Hepatocyte (in vitro differentiated cells): ENCODE measurements around the gene DNAAF8. TPM values are rescaled to one million over a fixed set of nuclear protein-coding genes. Genes with fewer than 3 reads are reported as not detected.

ENCODE experiments used
- DNase-seq: peaks from one replicate; pipeline ENCODE4 v3.0.0-alpha.2; 2016; ENCODE audit warnings: low spot score
- H2AFZ ChIP-seq: fragments of 200-600 bp; sonication (generic); 2 replicates; pipeline ENCODE4 v1.6.0; 2016; ENCODE audit warnings: antibody characterized with exemption, mild to moderate bottlenecking
- H3K27ac ChIP-seq: fragments of 200-600 bp; sonication (generic); 2 replicates; pipeline ENCODE4 v1.5.1; 2016; ENCODE audit warnings: mild to moderate bottlenecking
- H3K27me3 ChIP-seq: fragments of 200-600 bp; sonication (generic); 2 replicates; pipeline ENCODE4 v1.6.1; 2016
- H3K36me3 ChIP-seq: fragments of 200-600 bp; sonication (generic); replicated peaks from 2 replicates; pipeline ENCODE4 v1.5.1; 2016; ENCODE audit warnings: low read depth; ENCODE audit not compliant: insufficient read depth
- H3K4me1 ChIP-seq: fragments of 200-600 bp; sonication (generic); 2 replicates; pipeline ENCODE4 v1.5.1; 2016; ENCODE audit warnings: mild to moderate bottlenecking, moderate library complexity; ENCODE audit not compliant: insufficient read depth
- H3K4me2 ChIP-seq: fragments of 200-600 bp; sonication (generic); 2 replicates; pipeline ENCODE4 v1.6.0; 2016
- H3K4me3 ChIP-seq: fragments of 200-600 bp; sonication (generic); 2 replicates; pipeline ENCODE4 v1.5.1; 2016; ENCODE audit warnings: mild to moderate bottlenecking
- H3K79me2 ChIP-seq: fragments of 200-600 bp; sonication (generic); 2 replicates; pipeline ENCODE4 v1.6.0; 2017; ENCODE audit warnings: mild to moderate bottlenecking
- H3K9me2 ChIP-seq: fragments of 200-600 bp; sonication (generic); replicated peaks from 2 replicates; pipeline ENCODE4 v1.6.0; 2017; ENCODE audit warnings: mild to moderate bottlenecking; ENCODE audit not compliant: insufficient read depth
- H3K9me3 ChIP-seq: fragments of 200-600 bp; sonication (generic); 2 replicates; pipeline ENCODE4 v1.5.1; 2016; ENCODE audit warnings: low read depth, mild to moderate bottlenecking
- H4K20me1 ChIP-seq: fragments of 200-600 bp; sonication (generic); 2 replicates; pipeline ENCODE4 v1.6.0; 2016; ENCODE audit warnings: mild to moderate bottlenecking; ENCODE audit not compliant: insufficient read depth, poor library complexity, severe bottlenecking
- EZH2 ChIP-seq: fragments of 200-600 bp; sonication (generic); IDR thresholded peaks from 2 replicates; pipeline ENCODE4 v1.6.1; 2016; ENCODE audit warnings: antibody characterized with exemption, mild to moderate bottlenecking, borderline replicate concordance
- EZH2phosphoT487 ChIP-seq: fragments of 200-600 bp; sonication (generic); IDR thresholded peaks from one replicate; pipeline ENCODE4 v1.6.1; 2018; ENCODE audit warnings: antibody characterized with exemption, mild to moderate bottlenecking, low read depth, moderate library complexity; ENCODE audit not compliant: unreplicated experiment, severe bottlenecking
- WGBS: methylation state at CpG from one replicate; pipeline ENCODE4 v1.1.6; 2016; ENCODE audit warnings: low lambda C conversion rate; ENCODE audit errors: missing lambda C conversion rate; 5-methylcytosine and 5-hydroxymethylcytosine counted together
- polyA plus RNA-seq: library from polyadenylated mRNA; unstranded; fragments of >200 nt; fragmentation: Nextera tagmentation; extraction: Ambion mirVana; gene quantifications from 2 replicates; pipeline ENCODE4 v1.2.1, GENCODE V29; 2016
- total RNA-seq: library from RNA; depleted of rRNA; stranded (reverse); fragments of >200 nt; gene quantifications from 2 replicates; pipeline ENCODE4 v1.2.3, GENCODE V29; 2014
- TF ChIP-seq, protein P1 (sequence below): fragments of 200-600 bp; sonication (generic); IDR thresholded peaks from 2 replicates; pipeline ENCODE4 v1.5.1; 2016; ENCODE audit warnings: antibody characterized with exemption, mild to moderate bottlenecking; ENCODE audit not compliant: poor library complexity

DNAAF8 gene
- total and polyA plus RNA-seq, 2 experiments from 2014 or later, result 0.23 to 1.6 TPM

DNA sequence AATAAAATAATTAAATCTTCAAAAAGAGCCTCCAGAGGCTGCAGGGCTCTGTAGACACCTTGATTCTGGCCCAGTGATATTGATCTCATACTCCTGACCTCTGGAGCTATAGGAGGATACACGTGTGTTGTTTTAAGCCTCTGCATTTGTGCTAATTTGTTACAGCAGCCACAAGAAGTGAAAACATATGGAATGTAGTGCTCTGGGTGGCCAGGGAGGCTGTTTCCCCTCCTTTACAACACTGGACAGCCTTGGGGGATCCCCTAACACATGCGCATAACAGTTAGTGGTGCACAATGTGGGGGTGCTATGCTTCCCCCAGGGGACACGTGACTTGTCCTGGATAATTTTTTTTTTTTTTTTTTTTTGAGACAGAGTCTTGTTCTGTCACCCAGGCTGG is 37.3 kb downstream of the DNAAF8 start:
- 61% methylated on average over 3 of the region's 3 CpGs for WGBS
- no peak overlapping the region for H3K27ac ChIP-seq
- no peak overlapping the region for H3K4me3 ChIP-seq
- H3K4me1 ChIP-seq, result no peaks in the 10 kb centered on the region
- no peak for DNase-seq
- TF ChIP-seq EZH2phosphoT487, result no peak
- TF ChIP-seq, protein P1, sequence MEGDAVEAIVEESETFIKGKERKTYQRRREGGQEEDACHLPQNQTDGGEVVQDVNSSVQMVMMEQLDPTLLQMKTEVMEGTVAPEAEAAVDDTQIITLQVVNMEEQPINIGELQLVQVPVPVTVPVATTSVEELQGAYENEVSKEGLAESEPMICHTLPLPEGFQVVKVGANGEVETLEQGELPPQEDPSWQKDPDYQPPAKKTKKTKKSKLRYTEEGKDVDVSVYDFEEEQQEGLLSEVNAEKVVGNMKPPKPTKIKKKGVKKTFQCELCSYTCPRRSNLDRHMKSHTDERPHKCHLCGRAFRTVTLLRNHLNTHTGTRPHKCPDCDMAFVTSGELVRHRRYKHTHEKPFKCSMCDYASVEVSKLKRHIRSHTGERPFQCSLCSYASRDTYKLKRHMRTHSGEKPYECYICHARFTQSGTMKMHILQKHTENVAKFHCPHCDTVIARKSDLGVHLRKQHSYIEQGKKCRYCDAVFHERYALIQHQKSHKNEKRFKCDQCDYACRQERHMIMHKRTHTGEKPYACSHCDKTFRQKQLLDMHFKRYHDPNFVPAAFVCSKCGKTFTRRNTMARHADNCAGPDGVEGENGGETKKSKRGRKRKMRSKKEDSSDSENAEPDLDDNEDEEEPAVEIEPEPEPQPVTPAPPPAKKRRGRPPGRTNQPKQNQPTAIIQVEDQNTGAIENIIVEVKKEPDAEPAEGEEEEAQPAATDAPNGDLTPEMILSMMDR, result no peak
- no peak for TF ChIP-seq EZH2
- no peak overlapping the region for H2AFZ ChIP-seq
- H3K4me2 ChIP-seq, result no peak overlapping the region
- peaks cover 3% of the 10 kb centered on the region for H3K79me2 ChIP-seq
- H3K27me3 ChIP-seq, result no peaks in the 10 kb centered on the region
- H4K20me1 ChIP-seq, result no peaks in the 10 kb centered on the region
- H3K9me2 ChIP-seq, result no peaks in the 10 kb centered on the region
- no peaks in the 10 kb centered on the region for H3K9me3 ChIP-seq
- no peaks in the 10 kb centered on the region for H3K36me3 ChIP-seq

DNA sequence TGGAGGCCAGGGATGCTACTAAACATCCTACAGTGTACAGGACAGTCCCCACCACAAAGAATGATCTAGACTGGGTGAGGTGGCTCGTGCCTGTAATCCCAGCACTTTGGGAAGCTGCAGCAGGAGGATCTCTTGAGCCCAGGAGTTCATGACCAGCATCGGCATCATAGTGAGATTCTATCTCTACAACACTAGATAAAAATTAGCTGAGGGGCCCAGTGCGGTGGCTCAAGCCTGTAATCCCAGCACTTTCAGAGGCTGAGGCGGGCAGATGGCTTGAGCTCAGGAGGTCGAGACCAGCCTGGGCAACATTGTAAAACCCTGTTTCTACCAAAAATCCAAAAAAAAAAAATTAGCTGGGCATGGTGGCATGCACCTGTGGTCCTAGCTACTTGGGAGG is 38.0 kb downstream of the DNAAF8 start:
- no peak for DNase-seq
- WGBS, result 87% methylated on average over 5 of the region's 5 CpGs
- H3K9me2 ChIP-seq, result no peaks in the 10 kb centered on the region
- no peaks in the 10 kb centered on the region for H3K79me2 ChIP-seq
- no peaks in the 10 kb centered on the region for H4K20me1 ChIP-seq
- no peak overlapping the region for H3K4me3 ChIP-seq
- no peak overlapping the region for H3K27ac ChIP-seq
- no peaks in the 10 kb centered on the region for H3K4me1 ChIP-seq
- no peak overlapping the region for H3K4me2 ChIP-seq
- no peaks in the 10 kb centered on the region for H3K27me3 ChIP-seq
- H3K9me3 ChIP-seq, result no peaks in the 10 kb centered on the region
- no peak for TF ChIP-seq EZH2phosphoT487
- TF ChIP-seq, protein P1, result no peak
- TF ChIP-seq EZH2, result no peak
- no peak overlapping the region for H2AFZ ChIP-seq
- H3K36me3 ChIP-seq, result no peaks in the 10 kb centered on the region

DNA sequence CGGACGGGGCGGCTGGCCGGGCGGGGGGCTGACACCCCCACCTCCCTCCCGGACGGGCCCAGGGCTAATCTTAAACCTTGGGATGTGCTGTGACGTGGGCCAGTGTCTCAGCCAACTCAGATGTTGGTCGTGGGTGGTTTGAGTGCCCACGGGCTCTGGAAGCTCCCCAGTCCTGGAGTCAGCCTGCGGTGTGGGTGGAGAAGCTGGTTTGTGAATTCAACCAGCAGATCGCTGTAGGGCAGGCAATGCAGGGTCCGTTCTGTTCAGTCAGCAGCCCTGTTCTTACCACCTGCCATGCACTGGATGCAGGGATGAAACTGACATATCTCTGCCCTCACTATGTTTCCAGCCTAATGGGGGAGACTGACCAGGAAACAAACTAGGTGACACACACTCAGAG is 40.7 kb downstream of the DNAAF8 start:
- no peaks in the 10 kb centered on the region for H3K36me3 ChIP-seq
- H3K27me3 ChIP-seq, result no peaks in the 10 kb centered on the region
- TF ChIP-seq EZH2 (no peak), EZH2phosphoT487 (no peak)
- TF ChIP-seq, protein P1, result no peak
- H3K27ac ChIP-seq, result no peak overlapping the region
- H4K20me1 ChIP-seq, result no peaks in the 10 kb centered on the region
- whole genome bisulfite sequencing, result 84% methylated on average over 6 of the region's 13 CpGs
- H3K9me2 ChIP-seq, result no peaks in the 10 kb centered on the region
- H3K4me1 ChIP-seq, result no peaks in the 10 kb centered on the region
- H3K4me3 ChIP-seq, result no peak overlapping the region
- H3K79me2 ChIP-seq, result no peaks in the 10 kb centered on the region
- H3K4me2 ChIP-seq, result no peak overlapping the region
- no peaks in the 10 kb centered on the region for H3K9me3 ChIP-seq
- DNase-seq, result no peak
- H2AFZ ChIP-seq, result no peak overlapping the region

DNA sequence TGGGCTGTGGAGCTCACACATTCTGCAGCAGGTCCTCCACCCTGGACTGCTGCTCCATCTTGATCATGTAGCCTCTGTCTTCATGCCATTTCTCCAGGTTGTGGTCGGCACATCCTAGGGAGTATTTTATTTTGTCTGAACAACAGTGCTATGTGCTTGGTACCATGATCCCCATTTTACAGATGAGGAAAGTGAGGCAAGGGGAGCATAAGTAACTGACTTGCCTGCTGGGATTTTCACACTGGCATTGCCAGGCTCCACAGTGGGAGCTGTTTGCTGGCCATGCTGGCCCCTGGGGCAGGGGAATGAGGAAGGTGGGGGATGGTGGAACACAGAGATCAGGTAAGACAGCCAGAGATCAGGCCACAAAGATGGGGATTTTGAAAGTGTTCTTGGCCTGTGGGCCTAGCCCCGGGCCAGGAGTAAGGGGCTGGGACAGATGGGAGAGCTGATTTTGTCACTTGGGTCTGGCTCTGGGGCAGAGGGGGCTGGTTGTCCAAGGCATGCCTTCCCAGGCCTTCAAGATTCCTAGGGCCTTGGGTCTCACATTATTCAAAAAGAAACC is 41.9 kb downstream of the DNAAF8 start:
- no peak for DNase-seq
- Histone ChIP-seq H3K9me3 (no peaks in the 10 kb centered on the region), H3K9me2 (no peaks in the 10 kb centered on the region), H3K27me3 (no peaks in the 10 kb centered on the region), H2AFZ (no peak overlapping the region), H3K4me1 (no peaks in the 10 kb centered on the region), H3K27ac (no peak overlapping the region), H4K20me1 (no peaks in the 10 kb centered on the region), H3K79me2 (no peaks in the 10 kb centered on the region), H3K4me3 (no peak overlapping the region), H3K4me2 (no peak overlapping the region), H3K36me3 (no peaks in the 10 kb centered on the region)
- TF ChIP-seq, protein P1, result no peak
- TF ChIP-seq EZH2phosphoT487, result no peak
- no peak for TF ChIP-seq EZH2
- 90% methylated on average over 2 of the region's 2 CpGs for WGBS
